Mammary epithelial cell (primary cell): ENCODE data around the gene ALG10B.
"Not testable (repeated sequence)": the region's sequence is repeated elsewhere in the genome, so short reads cannot be mapped to it uniquely, and the experiment has no call there.

Source experiments
- EZH2 ChIP-seq: IDR thresholded peaks from 2 replicates; pipeline ENCODE4 v1.6.1; 2012; ENCODE audit warnings: low read length, inconsistent platforms, borderline replicate concordance
- TF ChIP-seq, protein P1 (sequence below), 2 donors: IDR thresholded peaks in 1 of 2; conservative IDR thresholded peaks in 1 of 2; 2 replicates each; pipeline ENCODE4 v1.5.1; 2011 to 2012; ENCODE audit warnings: inconsistent platforms in 2 of 2, low read length in 2 of 2, mild to moderate bottlenecking in 2 of 2, control low read depth in 1 of 2, low read depth in 1 of 2; ENCODE audit not compliant: insufficient read depth in 1 of 2; ENCODE audit errors: extremely low read depth in 1 of 2

GRCh38 chr12:38351175-38351508, 34.6 kb downstream of the ALG10B start:
- TF ChIP-seq EZH2: not testable (repeated sequence)
- TF ChIP-seq, protein P1, sequence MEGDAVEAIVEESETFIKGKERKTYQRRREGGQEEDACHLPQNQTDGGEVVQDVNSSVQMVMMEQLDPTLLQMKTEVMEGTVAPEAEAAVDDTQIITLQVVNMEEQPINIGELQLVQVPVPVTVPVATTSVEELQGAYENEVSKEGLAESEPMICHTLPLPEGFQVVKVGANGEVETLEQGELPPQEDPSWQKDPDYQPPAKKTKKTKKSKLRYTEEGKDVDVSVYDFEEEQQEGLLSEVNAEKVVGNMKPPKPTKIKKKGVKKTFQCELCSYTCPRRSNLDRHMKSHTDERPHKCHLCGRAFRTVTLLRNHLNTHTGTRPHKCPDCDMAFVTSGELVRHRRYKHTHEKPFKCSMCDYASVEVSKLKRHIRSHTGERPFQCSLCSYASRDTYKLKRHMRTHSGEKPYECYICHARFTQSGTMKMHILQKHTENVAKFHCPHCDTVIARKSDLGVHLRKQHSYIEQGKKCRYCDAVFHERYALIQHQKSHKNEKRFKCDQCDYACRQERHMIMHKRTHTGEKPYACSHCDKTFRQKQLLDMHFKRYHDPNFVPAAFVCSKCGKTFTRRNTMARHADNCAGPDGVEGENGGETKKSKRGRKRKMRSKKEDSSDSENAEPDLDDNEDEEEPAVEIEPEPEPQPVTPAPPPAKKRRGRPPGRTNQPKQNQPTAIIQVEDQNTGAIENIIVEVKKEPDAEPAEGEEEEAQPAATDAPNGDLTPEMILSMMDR (conservative IDR thresholded peaks at IDR 0.05 in 1 of 2, IDR thresholded peaks at IDR 0.05 in 1 of 2; ENCODE audit: extremely low read depth in 1 of 2, insufficient read depth in 1 of 2, low read depth in 1 of 2, low read length in 2 of 2): not testable (repeated sequence)
